ENCODE measurements around the gene ZBTB38.

DNA sequence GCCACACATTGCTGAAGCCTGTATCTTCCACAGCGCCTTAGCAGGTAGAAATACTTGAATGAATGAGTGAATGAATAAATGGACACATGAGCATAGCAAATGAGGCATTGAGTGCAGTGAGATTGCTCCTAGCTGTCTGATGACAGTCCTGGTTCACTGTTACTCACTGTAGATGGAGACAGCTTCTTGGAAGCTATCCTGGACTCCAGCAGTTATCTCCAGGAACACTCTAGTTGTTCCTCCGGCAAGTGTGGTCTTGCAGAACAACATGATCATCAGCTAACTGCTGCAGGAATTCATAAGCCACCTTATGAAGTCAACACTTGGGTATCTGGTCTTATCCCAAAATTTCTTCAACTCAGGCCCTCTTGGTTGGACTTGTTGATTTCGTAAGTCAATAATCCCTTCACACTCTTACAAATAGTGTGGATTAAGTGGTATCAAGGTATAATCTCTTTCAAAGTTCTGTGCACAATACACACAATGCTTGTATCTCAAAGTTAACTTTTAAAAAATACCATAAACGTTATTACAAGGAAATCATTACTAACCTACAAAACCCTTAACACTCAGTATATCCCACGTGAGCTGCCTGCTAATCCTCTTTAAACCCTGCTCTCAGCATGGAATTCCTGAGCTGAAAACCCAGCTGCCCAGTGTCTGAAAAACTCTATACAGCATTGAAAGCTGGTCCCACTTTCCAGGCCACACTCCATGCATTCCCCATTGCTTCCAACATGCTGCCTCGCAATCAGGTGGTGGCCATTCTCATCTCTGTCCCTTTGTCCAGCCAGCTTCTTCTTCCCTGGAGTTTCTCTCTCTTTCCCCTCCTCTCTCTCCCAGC is 14.4 kb upstream of the ZBTB38 start:
- TF ChIP-seq, protein P1, sequence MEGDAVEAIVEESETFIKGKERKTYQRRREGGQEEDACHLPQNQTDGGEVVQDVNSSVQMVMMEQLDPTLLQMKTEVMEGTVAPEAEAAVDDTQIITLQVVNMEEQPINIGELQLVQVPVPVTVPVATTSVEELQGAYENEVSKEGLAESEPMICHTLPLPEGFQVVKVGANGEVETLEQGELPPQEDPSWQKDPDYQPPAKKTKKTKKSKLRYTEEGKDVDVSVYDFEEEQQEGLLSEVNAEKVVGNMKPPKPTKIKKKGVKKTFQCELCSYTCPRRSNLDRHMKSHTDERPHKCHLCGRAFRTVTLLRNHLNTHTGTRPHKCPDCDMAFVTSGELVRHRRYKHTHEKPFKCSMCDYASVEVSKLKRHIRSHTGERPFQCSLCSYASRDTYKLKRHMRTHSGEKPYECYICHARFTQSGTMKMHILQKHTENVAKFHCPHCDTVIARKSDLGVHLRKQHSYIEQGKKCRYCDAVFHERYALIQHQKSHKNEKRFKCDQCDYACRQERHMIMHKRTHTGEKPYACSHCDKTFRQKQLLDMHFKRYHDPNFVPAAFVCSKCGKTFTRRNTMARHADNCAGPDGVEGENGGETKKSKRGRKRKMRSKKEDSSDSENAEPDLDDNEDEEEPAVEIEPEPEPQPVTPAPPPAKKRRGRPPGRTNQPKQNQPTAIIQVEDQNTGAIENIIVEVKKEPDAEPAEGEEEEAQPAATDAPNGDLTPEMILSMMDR (IDR thresholded peaks at IDR 0.05) = no peak
- no peak for TF ChIP-seq EZH2 (IDR thresholded peaks at IDR 0.05; ENCODE audit: borderline replicate concordance, insufficient read depth, low read depth, low read length, poor library complexity, severe bottlenecking)

All from B cell (primary cell).